NCI-H2196 treated with DMSO at 0.1 percent for 48 hours (cell line): Measurements from ENCODE around the gene HMCES.
"Not testable (repeated sequence)": the region's sequence is repeated elsewhere in the genome, so short reads cannot be mapped to it uniquely, and the experiment has no call there.

Experiments
- DNase-seq: peaks from one replicate; lab custom pipeline; 2025; ENCODE audit not compliant: unreplicated experiment; lab: John Stamatoyannopoulos, UW

HMCES gene

GRCh38 chr3:129345281-129345680, 66.6 kb downstream of the HMCES start:
- no peak for DNase-seq

GRCh38 chr3:129345971-129346370, 67.3 kb downstream of the HMCES start:
- DNase-seq = no peak

- no peak for DNase-seq
These were observed 68.2 kb downstream of the HMCES start for GRCh38 chr3:129346695-129347457.

- DNase-seq = no peak
These were observed 68.8 kb downstream of the HMCES start for GRCh38 chr3:129347458-129347845.

- DNase-seq = no peak
These were observed 70.1 kb downstream of the HMCES start for GRCh38 chr3:129348734-129349133.

- DNase-seq = not testable (repeated sequence)
These were observed 70.5 kb downstream of the HMCES start for GRCh38 chr3:129349169-129349568.

- no peak for DNase-seq
These were observed 71.1 kb downstream of the HMCES start for GRCh38 chr3:129349791-129350190.

DNA sequence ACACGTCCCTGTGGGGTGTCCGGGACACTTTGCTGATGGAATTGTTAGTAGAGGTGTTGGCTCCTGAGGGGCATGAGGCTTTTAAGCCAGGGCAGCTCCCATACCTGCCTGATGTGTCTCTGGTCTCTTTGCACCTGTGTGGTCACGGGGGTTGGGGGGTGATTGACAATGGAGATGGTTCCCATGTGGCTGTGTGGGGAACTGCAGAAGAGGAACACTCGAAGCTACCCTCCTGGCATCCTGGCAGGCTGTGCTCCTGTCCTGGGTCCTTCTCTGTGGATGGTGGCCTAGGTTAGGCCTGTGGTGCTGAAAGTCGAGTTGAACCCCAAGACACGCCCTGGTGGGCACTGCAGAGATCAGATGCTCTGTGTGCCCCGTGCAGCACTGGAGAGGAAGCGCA, 73.4 kb downstream of the HMCES start:
- DNase-seq = no peak

DNA sequence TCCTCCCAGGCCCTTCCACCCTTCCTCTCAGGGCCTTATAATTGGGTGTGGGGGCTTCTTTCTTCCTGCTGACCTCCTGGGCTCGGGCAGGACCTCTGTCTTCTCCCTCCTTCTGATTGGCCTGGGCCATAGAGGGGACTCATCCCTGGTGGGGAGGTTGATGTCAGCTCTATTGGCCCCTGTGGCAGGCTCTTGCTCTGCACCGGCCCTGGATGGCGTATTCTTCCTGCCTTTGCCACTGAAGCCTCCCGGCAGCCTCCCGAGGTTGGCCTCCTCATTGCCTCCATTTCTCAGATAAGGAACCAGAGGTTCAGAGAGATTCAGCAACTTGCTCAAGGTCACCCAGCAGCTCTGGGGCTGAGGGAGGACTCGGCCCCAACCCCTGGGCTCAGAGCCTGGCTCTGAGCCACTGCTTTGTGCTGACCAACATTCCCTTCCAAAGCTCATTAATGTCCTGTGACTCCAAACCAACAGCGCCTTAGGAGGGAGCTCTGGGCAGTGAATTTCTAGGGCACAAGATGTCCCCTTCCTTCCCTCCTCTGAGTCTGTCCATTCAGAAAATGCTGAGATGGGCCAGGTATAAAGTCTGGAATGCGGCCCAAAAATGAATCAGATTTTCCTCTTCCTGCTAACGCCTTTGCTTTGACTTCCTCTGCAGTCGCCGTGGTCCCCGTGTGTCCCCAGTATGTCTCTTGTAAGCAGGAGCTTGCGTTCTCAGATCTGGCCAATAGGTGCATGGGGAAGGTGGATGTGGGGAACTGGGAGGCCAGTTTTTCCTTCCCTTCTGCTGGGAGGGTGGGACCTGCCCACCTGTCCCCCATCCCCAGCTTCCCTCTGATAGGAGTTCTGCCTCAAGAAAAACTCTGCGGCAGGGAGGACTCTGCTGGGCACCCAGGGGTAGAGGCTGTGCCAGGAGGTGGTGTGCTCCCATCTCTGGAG, 74.2 kb downstream of the HMCES start:
- DNase-seq = no peak

DNA sequence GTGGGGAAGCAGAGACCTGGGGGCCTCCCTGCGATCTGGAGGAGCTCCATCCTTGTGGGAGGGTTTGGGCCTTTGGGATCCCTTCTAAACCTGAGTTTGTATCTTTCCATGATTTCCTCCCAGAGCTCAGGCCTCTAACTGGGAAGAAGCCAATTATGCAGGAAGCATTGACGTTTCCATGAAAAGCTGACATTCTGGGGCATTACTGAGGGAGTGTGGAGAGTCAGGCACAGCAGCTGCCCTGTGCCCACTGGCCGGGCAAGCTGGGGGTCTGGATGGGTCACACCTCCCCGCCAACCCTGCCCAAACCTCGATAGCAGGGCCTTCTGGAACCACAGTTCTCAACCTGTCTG, 74.9 kb downstream of the HMCES start:
- no peak for DNase-seq
